ENCODE measurements around the gene ANKRD42. TPM values are rescaled to one million over a fixed set of nuclear protein-coding genes. Genes with fewer than 3 reads are reported as not detected.
"Not testable (repeated sequence)": the region's sequence is repeated elsewhere in the genome, so short reads cannot be mapped to it uniquely, and the experiment has no call there.

ANKRD42 gene
- total and polyA plus RNA-seq, 4 donors, result 12.2 to 14.6 (median 13.6) TPM

GRCh38 chr11:83256602-83257340, 63.3 kb downstream of the ANKRD42 start:
- no peaks in the 10 kb centered on the region for H3K27me3 ChIP-seq (ENCODE audit: control insufficient read depth, insufficient read depth, low read length)
- no peak overlapping the region for H3K27ac ChIP-seq (ENCODE audit: low read depth, low read length)
- DNase-seq (ENCODE audit: low read depth in 4 of 6, low spot score in 6 of 6), result no peak
- H3K9me3 ChIP-seq (ENCODE audit: control insufficient read depth, insufficient read depth, low read length), result no peaks in the 10 kb centered on the region
- WGBS (ENCODE audit: insufficient coverage), result 82% methylated on average over 3 of the region's 3 CpGs
- H3K4me1 ChIP-seq (ENCODE audit: control insufficient read depth, insufficient read depth, low read length), result no peaks in the 10 kb centered on the region
- H3K36me3 ChIP-seq (ENCODE audit: control insufficient read depth, insufficient read depth, low read length), result no peaks in the 10 kb centered on the region
- no peak overlapping the region for H3K4me3 ChIP-seq (ENCODE audit: low read depth, low read length)

DNA sequence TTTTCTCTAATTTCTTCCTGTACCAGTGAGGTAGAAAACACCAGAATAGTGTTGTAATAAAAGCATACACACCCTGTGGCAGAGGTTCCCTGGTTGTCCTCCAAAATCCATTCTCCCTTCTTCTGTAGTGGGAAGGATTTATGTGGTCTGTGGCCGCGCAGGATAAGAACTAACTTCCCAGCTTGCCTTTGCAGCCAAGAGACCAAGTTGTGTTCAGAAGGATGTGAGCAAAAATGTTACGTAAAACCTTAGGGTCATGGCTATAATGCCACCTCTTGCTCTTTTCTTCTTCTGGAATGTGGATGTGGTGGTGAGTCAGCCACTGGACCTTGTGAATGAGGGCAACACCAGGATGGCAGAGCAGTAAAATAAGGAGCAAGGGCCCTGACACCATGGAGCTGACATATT, 64.3 kb downstream of the ANKRD42 start:
- no peaks in the 10 kb centered on the region for H3K27me3 ChIP-seq (ENCODE audit: control insufficient read depth, insufficient read depth, low read length)
- no peaks in the 10 kb centered on the region for H3K36me3 ChIP-seq (ENCODE audit: control insufficient read depth, insufficient read depth, low read length)
- H3K9me3 ChIP-seq (ENCODE audit: control insufficient read depth, insufficient read depth, low read length), result no peaks in the 10 kb centered on the region
- no peak overlapping the region for H3K4me3 ChIP-seq (ENCODE audit: low read depth, low read length)
- DNase-seq (ENCODE audit: low read depth in 4 of 6, low spot score in 6 of 6), result peak in 1 of 6 donors; percentile 21
- H3K4me1 ChIP-seq (ENCODE audit: control insufficient read depth, insufficient read depth, low read length), result no peaks in the 10 kb centered on the region
- peak overlapping the region; percentile 8 for H3K27ac ChIP-seq (ENCODE audit: low read depth, low read length)
- 75% methylated on average over 1 of the region's 3 CpGs for WGBS (ENCODE audit: insufficient coverage)

DNA sequence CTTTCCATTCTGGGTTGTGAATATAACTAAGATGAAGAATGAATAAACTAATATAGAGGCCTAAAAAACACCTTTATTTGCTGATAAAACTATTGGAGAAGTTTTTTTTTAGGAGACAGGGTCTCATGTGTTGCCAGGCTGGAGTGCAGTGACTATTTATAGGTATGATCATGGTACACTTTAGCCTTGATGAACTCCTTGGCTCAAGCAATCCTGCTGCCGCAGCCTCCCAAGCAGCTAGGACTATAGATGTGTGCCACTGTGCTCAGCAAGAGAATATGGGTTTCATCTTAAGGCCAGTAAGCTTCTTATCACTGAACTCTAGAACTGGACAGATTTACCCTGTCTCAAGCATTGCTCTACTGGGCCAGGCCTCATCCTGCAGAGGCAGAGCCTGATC, 66.0 kb downstream of the ANKRD42 start:
- H3K27ac ChIP-seq (ENCODE audit: low read depth, low read length), result no peak overlapping the region
- no peaks in the 10 kb centered on the region for H3K9me3 ChIP-seq (ENCODE audit: control insufficient read depth, insufficient read depth, low read length)
- H3K4me1 ChIP-seq (ENCODE audit: control insufficient read depth, insufficient read depth, low read length), result no peaks in the 10 kb centered on the region
- no peaks in the 10 kb centered on the region for H3K27me3 ChIP-seq (ENCODE audit: control insufficient read depth, insufficient read depth, low read length)
- DNase-seq (ENCODE audit: low read depth in 4 of 6, low spot score in 6 of 6), result no peak
- WGBS (ENCODE audit: insufficient coverage), result 91% methylated on average over 1 of the region's 1 CpG
- H3K36me3 ChIP-seq (ENCODE audit: control insufficient read depth, insufficient read depth, low read length), result peaks cover 4% of the 10 kb centered on the region
- no peak overlapping the region for H3K4me3 ChIP-seq (ENCODE audit: low read depth, low read length)

DNA sequence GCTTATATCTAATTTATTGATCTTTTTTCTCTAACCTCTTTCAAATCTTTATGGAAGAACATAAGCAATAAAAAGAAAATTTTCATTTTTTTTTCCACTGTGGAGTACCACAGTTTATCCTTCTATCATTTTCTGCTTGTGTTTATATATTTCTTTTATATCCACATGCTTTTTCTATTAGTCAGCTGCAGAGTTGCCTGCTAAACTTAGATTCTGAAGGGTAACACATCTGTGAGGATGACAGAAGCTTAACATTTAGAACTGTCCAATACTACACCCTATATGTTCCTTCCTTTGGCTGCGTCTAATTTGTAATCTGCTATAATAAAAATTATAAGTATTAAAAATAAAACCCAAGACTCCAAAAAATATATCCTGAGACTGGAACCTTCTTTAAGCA, 71.8 kb downstream of the ANKRD42 start:
- Histone ChIP-seq H3K36me3 (ENCODE audit: control insufficient read depth, insufficient read depth, low read length) (peaks cover 10% of the 10 kb centered on the region), H3K9me3 (ENCODE audit: control insufficient read depth, insufficient read depth, low read length) (no peaks in the 10 kb centered on the region), H3K27me3 (ENCODE audit: control insufficient read depth, insufficient read depth, low read length) (no peaks in the 10 kb centered on the region), H3K27ac (ENCODE audit: low read depth, low read length) (no peak overlapping the region), H3K4me1 (ENCODE audit: control insufficient read depth, insufficient read depth, low read length) (no peaks in the 10 kb centered on the region), H3K4me3 (ENCODE audit: low read depth, low read length) (no peak overlapping the region)
- DNase-seq (ENCODE audit: low read depth in 4 of 6, low spot score in 6 of 6), result no peak
- no CpG with 5 or more reads among the region's 1 CpG for WGBS (ENCODE audit: insufficient coverage)

GRCh38 chr11:83269080-83269479, 75.6 kb downstream of the ANKRD42 start:
- not testable (repeated sequence) for H3K9me3 ChIP-seq (ENCODE audit: control insufficient read depth, insufficient read depth, low read length); H3K27ac ChIP-seq (ENCODE audit: low read depth, low read length); H3K36me3 ChIP-seq (ENCODE audit: control insufficient read depth, insufficient read depth, low read length); DNase-seq (ENCODE audit: low read depth in 4 of 6, low spot score in 6 of 6); H3K4me1 ChIP-seq (ENCODE audit: control insufficient read depth, insufficient read depth, low read length); H3K27me3 ChIP-seq (ENCODE audit: control insufficient read depth, insufficient read depth, low read length); H3K4me3 ChIP-seq (ENCODE audit: low read depth, low read length)
- no CpG with 5 or more reads among the region's 2 CpGs for WGBS (ENCODE audit: insufficient coverage)

GRCh38 chr11:83271734-83272133, 78.2 kb downstream of the ANKRD42 start:
- not testable (repeated sequence) for DNase-seq (ENCODE audit: low read depth in 4 of 6, low spot score in 6 of 6); H3K9me3 ChIP-seq (ENCODE audit: control insufficient read depth, insufficient read depth, low read length); H3K4me1 ChIP-seq (ENCODE audit: control insufficient read depth, insufficient read depth, low read length); H3K27ac ChIP-seq (ENCODE audit: low read depth, low read length); H3K36me3 ChIP-seq (ENCODE audit: control insufficient read depth, insufficient read depth, low read length); H3K4me3 ChIP-seq (ENCODE audit: low read depth, low read length); H3K27me3 ChIP-seq (ENCODE audit: control insufficient read depth, insufficient read depth, low read length)
- 100% methylated on average over 1 of the region's 5 CpGs for WGBS (ENCODE audit: insufficient coverage)

DNA sequence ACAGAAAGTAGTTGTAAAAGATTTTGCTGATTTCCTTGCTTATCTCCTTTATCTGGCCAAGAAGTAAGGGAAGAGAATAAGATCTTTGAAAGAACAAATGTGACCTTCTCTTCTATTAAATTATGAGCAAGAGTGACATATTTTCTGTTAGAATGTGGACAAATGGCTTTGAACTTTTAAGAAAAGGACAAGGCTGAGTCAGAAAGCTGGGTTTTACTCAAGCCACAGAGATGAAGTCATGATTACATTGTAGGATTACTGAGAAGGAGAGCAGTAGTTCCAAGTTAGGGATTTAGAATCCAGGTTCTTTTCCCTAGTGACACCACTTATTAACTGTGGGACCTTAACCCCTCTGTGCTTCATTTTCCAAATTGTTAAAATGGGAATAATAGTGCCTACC, 79.1 kb downstream of the ANKRD42 start:
- H3K9me3 ChIP-seq (ENCODE audit: control insufficient read depth, insufficient read depth, low read length), result no peaks in the 10 kb centered on the region
- no peaks in the 10 kb centered on the region for H3K4me1 ChIP-seq (ENCODE audit: control insufficient read depth, insufficient read depth, low read length)
- H3K4me3 ChIP-seq (ENCODE audit: low read depth, low read length), result no peak overlapping the region
- H3K27me3 ChIP-seq (ENCODE audit: control insufficient read depth, insufficient read depth, low read length), result no peaks in the 10 kb centered on the region
- no peak overlapping the region for H3K27ac ChIP-seq (ENCODE audit: low read depth, low read length)
- no peak for DNase-seq (ENCODE audit: low read depth in 4 of 6, low spot score in 6 of 6)
- H3K36me3 ChIP-seq (ENCODE audit: control insufficient read depth, insufficient read depth, low read length), result peaks cover 10% of the 10 kb centered on the region

- WGBS (ENCODE audit: insufficient coverage), result 100% methylated on average over 2 of the region's 8 CpGs
- no peak for DNase-seq (ENCODE audit: low read depth in 4 of 6, low spot score in 6 of 6)
- H3K27me3 ChIP-seq (ENCODE audit: control insufficient read depth, insufficient read depth, low read length), result no peaks in the 10 kb centered on the region
- no peak overlapping the region for H3K4me3 ChIP-seq (ENCODE audit: low read depth, low read length)
- H3K36me3 ChIP-seq (ENCODE audit: control insufficient read depth, insufficient read depth, low read length), result peaks cover 10% of the 10 kb centered on the region
- no peaks in the 10 kb centered on the region for H3K4me1 ChIP-seq (ENCODE audit: control insufficient read depth, insufficient read depth, low read length)
- H3K27ac ChIP-seq (ENCODE audit: low read depth, low read length), result no peak overlapping the region
- H3K9me3 ChIP-seq (ENCODE audit: control insufficient read depth, insufficient read depth, low read length), result no peaks in the 10 kb centered on the region
These were observed 82.6 kb downstream of the ANKRD42 start for GRCh38 chr11:83275888-83276641.

DNA sequence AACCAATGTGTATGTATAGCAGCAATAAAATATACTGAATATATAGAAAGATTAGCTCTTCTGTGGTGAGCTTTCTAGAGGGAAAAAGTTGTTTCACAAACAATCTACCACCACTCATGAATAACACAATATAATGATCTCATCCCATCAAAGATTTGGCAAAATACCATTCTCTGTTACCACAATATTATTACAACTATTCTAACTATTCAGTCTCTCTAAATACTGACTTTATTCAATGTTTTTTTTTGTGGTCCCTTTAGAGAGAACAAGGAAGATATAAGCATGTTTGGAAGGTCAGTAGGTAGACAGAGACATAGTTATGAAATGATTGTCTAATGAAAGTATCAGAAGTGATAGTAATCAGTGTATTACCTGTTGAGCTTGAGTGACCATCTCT, 84.8 kb downstream of the ANKRD42 start:
- DNase-seq (ENCODE audit: low read depth in 4 of 6, low spot score in 6 of 6), result no peak
- Histone ChIP-seq H3K27ac (ENCODE audit: low read depth, low read length) (no peak overlapping the region), H3K9me3 (ENCODE audit: control insufficient read depth, insufficient read depth, low read length) (no peaks in the 10 kb centered on the region), H3K4me3 (ENCODE audit: low read depth, low read length) (no peak overlapping the region), H3K27me3 (ENCODE audit: control insufficient read depth, insufficient read depth, low read length) (no peaks in the 10 kb centered on the region), H3K4me1 (ENCODE audit: control insufficient read depth, insufficient read depth, low read length) (no peaks in the 10 kb centered on the region), H3K36me3 (ENCODE audit: control insufficient read depth, insufficient read depth, low read length) (peaks cover 10% of the 10 kb centered on the region)

- DNase-seq (ENCODE audit: low read depth in 4 of 6, low spot score in 6 of 6), result no peak
- peaks cover 14% of the 10 kb centered on the region for H3K36me3 ChIP-seq (ENCODE audit: control insufficient read depth, insufficient read depth, low read length)
- no CpG with 5 or more reads among the region's 1 CpG for WGBS (ENCODE audit: insufficient coverage)
- H3K27ac ChIP-seq (ENCODE audit: low read depth, low read length), result no peak overlapping the region
- peaks cover 5% of the 10 kb centered on the region for H3K4me1 ChIP-seq (ENCODE audit: control insufficient read depth, insufficient read depth, low read length)
- no peak overlapping the region for H3K4me3 ChIP-seq (ENCODE audit: low read depth, low read length)
- H3K27me3 ChIP-seq (ENCODE audit: control insufficient read depth, insufficient read depth, low read length), result no peaks in the 10 kb centered on the region
- no peaks in the 10 kb centered on the region for H3K9me3 ChIP-seq (ENCODE audit: control insufficient read depth, insufficient read depth, low read length)
These were observed 86.7 kb downstream of the ANKRD42 start for GRCh38 chr11:83280256-83280655.

Data from spinal cord (tissue), 10 donors.